Measurements from ENCODE around the gene TMTC3.

- TF ChIP-seq CTCF (IDR thresholded peaks at IDR 0.05) (no peak), POLR2A (IDR thresholded peaks at IDR 0.05) (no peak)
These were observed 100.4 kb downstream of the TMTC3 start for GRCh38 chr12:88242571-88242925.
